MCF 10A (cell line): ENCODE measurements around the gene TCTN2. TPM values are rescaled to one million over a fixed set of nuclear protein-coding genes. Genes with fewer than 3 reads are reported as not detected.
A peak's percentile ranks its signal among the peaks of the same experiment; 100 is the strongest.

Experiments used
- BruUV-seq: library from RNA; stranded (reverse); fragments of 400-500 nt; replicated peaks from 2 replicates; lab custom pipeline; 2021; lab: Mats Ljungman, UMichigan
- CTCF ChIA-PET: fragments of 300-600 bp; sonication (Branson Sonifier 250); formaldehyde crosslinking; extraction: SDS; loops from one replicate; lab custom pipeline; 2021; ENCODE audit warnings: antibody characterized with exemption, inconsistent platforms; lab: Yijun Ruan, JAX
- POLR2A ChIA-PET: fragments of 300-600, 350-650 bp; sonication (Branson Sonifier 250); formaldehyde crosslinking; extraction: SDS; loops from one replicate; lab custom pipeline; 2020; ENCODE audit warnings: antibody characterized with exemption, inconsistent platforms; lab: Yijun Ruan, JAX
- DNase-seq: peaks from one replicate; pipeline ENCODE4 v3.0.0-alpha.2; 2018; ENCODE audit not compliant: unreplicated experiment
- H3K27ac Mint-ChIP-seq: one replicate; pipeline ENCODE4 v1.8.0; 2022; ENCODE audit warnings: mild to moderate bottlenecking, low read depth, mixed read lengths; ENCODE audit not compliant: unreplicated experiment
- H3K27me3 Mint-ChIP-seq: one replicate; pipeline ENCODE4 v1.8.0; 2022; ENCODE audit warnings: mixed read lengths; ENCODE audit not compliant: insufficient read depth, unreplicated experiment
- H3K36me3 Mint-ChIP-seq: one replicate; pipeline ENCODE4 v1.8.0; 2022; ENCODE audit warnings: mild to moderate bottlenecking, moderate library complexity, mixed read lengths; ENCODE audit not compliant: insufficient read depth, unreplicated experiment
- H3K4me1 Mint-ChIP-seq: one replicate; pipeline ENCODE4 v1.8.0; 2022; ENCODE audit warnings: mixed read lengths; ENCODE audit not compliant: insufficient read depth, unreplicated experiment
- H3K4me3 Mint-ChIP-seq: one replicate; pipeline ENCODE4 v1.8.0; 2022; ENCODE audit warnings: mild to moderate bottlenecking, moderate library complexity, mixed read lengths; ENCODE audit not compliant: unreplicated experiment
- H3K9me3 Mint-ChIP-seq: one replicate; pipeline ENCODE4 v1.8.0; 2022; ENCODE audit warnings: mixed read lengths; ENCODE audit not compliant: unreplicated experiment
- CTCF ChIP-seq: fragments of 200-600 bp; IDR thresholded peaks from one replicate; pipeline ENCODE4 v1.8.0; 2022; ENCODE audit warnings: antibody characterized with exemption, mild to moderate bottlenecking; ENCODE audit not compliant: unreplicated experiment
- intact Hi-C: fragments of 100-400 bp; cut with micrococcal nuclease; formaldehyde crosslinking; loops from 2 replicates; pipeline ENCODE4 v1.14.1; 2022
- total RNA-seq: library from RNA; stranded (reverse); gene quantifications from 2 replicates; pipeline ENCODE4 v1.2.3, GENCODE V29; 2022

Gene TCTN2
- total RNA-seq, 1 experiment from 2014 or later, result 5.0 TPM

DNA sequence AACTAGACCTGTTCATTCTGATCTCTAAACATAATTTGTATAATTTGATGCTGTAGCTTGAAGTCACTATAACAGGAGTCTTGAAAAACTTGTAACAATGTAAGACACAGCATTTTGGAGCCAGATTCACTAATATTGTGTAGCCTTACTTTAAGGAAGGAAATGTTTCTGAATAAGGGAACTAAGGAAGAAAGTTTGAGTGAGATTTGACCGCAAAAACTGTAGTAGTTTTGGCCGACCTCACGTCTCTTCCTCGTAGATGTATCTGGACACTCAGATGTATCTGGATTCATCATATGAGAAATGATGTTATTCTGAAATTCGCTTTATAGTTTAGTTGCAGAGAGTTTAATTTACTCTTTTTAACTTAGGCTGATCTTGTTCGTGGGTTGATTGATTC, 77.2 kb downstream of the TCTN2 start:
- H3K9me3 Mint-ChIP-seq, result no peaks in the 10 kb centered on the region
- no peak overlapping the region for H3K27ac Mint-ChIP-seq
- intact Hi-C loops, result no loop called here
- peaks cover 39% of the 10 kb centered on the region for H3K36me3 Mint-ChIP-seq
- TF ChIP-seq CTCF, result no peak
- no peaks in the 10 kb centered on the region for H3K27me3 Mint-ChIP-seq
- no TSS peak for BruUV-seq
- H3K4me1 Mint-ChIP-seq, result no peaks in the 10 kb centered on the region
- CTCF ChIA-PET, result interaction anchor here (0.9 kb wide), 1 partner anchor 46 kb away, joined by 3 read pairs; no protein-coding TSS in a partner anchor
- POLR2A ChIA-PET, result interaction anchor here (0.7 kb wide), 1 partner anchor 364 kb away, joined by 3 read pairs; the partner anchor contains the start of gene KMT5A
- no peak for DNase-seq
- no peak overlapping the region for H3K4me3 Mint-ChIP-seq

DNA sequence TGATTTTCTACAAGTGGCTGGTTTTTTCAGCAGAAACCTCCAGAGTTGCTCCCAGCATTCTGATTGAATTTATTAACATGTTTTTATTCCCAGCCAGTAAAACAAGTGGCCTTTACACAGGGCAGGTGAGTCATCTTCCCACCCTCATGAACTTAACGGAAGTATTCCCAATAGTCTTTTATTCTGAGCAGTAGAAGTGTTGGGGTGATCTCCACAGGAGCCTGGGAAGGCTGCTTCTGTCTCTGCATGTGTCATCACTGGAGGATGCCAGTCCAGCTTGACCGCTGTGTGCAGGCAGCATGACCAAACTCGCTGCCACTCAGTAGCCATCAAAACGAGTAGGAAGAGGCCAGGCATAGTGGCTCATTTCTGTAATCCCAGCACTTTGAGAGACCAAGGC, 77.7 kb downstream of the TCTN2 start:
- H3K27me3 Mint-ChIP-seq, result no peaks in the 10 kb centered on the region
- intact Hi-C loops, result no loop called here
- no peaks in the 10 kb centered on the region for H3K9me3 Mint-ChIP-seq
- DNase-seq, result peak; percentile 7
- CTCF ChIA-PET, result interaction anchor here (0.7 kb wide), 1 partner anchor 14 kb away, joined by 3 read pairs; no protein-coding TSS in a partner anchor
- no peaks in the 10 kb centered on the region for H3K4me1 Mint-ChIP-seq
- peaks cover 34% of the 10 kb centered on the region for H3K36me3 Mint-ChIP-seq
- peak overlapping the region; percentile 23 for H3K27ac Mint-ChIP-seq
- no peak for TF ChIP-seq CTCF
- BruUV-seq, result no TSS peak
- POLR2A ChIA-PET, result interaction anchor here (0.8 kb wide), 1 partner anchor 159 kb away, joined by 3 read pairs; no protein-coding TSS in a partner anchor
- H3K4me3 Mint-ChIP-seq, result no peak overlapping the region

DNA sequence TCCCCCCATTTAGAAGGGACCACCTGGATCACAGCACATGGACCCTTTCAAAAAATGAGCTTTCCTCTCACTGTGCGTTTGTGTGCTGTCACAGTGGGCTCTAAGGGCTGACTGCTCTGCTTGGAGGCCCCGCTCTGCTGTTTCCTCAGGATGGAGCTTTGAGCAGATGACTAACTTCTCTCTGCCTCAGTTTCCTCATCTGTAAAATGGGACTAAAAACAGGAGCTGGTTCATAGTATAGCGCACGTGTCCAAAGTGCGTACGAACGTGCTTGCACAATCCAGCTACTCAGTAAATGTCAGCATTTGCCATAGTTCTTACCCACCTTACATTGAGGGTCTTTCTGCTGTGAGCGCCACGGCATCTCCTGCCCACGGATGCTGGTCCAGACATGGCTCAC, 78.4 kb downstream of the TCTN2 start:
- TF ChIP-seq CTCF, result no peak
- BruUV-seq, result no TSS peak
- Mint-ChIP-seq H3K4me3 (no peak overlapping the region), H3K4me1 (no peaks in the 10 kb centered on the region), H3K36me3 (peaks cover 28% of the 10 kb centered on the region), H3K27ac (no peak overlapping the region), H3K27me3 (no peaks in the 10 kb centered on the region), H3K9me3 (no peaks in the 10 kb centered on the region)
- CTCF ChIA-PET, result interaction anchor here (0.7 kb wide), 1 partner anchor 15 kb away, joined by 3 read pairs; no protein-coding TSS in a partner anchor
- intact Hi-C loops, result no loop called here
- POLR2A ChIA-PET, result interaction anchor here (0.8 to 1.6 kb wide), 2 partner anchors 36 to 160 kb away, joined by 3 to 5 read pairs; no protein-coding TSS in a partner anchor
- no peak for DNase-seq

- Mint-ChIP-seq H3K4me1 (no peaks in the 10 kb centered on the region), H3K9me3 (no peaks in the 10 kb centered on the region), H3K4me3 (no peak overlapping the region), H3K36me3 (peaks cover 32% of the 10 kb centered on the region), H3K27ac (no peak overlapping the region), H3K27me3 (no peaks in the 10 kb centered on the region)
- ChIA-PET POLR2A (interaction anchor here (1.6 kb wide), 1 partner anchor 37 kb away, joined by 5 read pairs; no protein-coding TSS in a partner anchor), CTCF (interaction anchor here (0.7 kb wide), 1 partner anchor 214 kb away, joined by 5 read pairs; no protein-coding TSS in a partner anchor)
- intact Hi-C loops, result no loop called here
- TF ChIP-seq CTCF, result no peak
- no TSS peak for BruUV-seq
- DNase-seq, result no peak
Observed at GRCh38 chr12:123750159-123750656, 79.3 kb downstream of the TCTN2 start.
